CD4-positive, alpha-beta T cell treated with Interferon alpha-2 for 1 hour (primary cell): ENCODE data around the gene TMEM120A.

Experiments
- DNase-seq, 2 donors: peaks; one replicate each; pipeline ENCODE4 v3.0.0-alpha.2; 2020 to 2022

Gene TMEM120A

DNA sequence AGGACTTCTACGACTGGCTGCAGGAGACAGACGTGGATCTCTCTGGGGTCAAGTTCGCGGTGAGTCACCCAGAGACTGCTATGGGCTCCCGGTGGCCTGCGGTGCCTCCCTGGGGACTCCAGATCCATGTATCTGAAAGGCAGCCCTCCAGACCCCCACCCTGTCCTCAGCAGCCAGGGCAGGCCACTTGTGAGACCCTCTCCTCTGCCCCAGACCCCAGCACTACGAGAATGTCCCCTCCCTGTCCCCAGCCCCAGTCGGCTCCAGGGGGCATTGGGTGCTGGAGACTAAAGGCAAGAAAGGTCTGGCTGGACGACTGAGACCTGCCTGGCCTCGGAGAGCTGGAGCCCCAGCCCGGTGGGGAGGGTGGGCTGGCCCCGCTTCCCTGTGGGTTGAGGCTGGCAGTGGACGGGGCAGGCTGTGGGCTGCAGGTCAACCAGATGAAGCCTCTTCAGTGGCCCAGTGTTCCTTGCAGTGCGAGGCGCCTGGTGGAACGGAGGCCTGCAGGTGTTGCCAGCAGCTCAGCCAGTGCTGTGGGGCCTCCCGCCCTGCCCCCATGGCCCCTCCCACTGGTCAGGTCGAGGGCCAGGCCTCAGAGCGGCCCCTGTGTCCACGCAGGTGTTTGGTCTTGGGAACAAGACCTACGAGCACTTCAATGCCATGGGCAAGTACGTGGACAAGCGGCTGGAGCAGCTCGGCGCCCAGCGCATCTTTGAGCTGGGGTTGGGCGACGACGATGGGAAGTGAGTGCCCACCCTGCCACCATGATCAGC lies 13.8 kb downstream of the TMEM120A start:
- DNase-seq = no peak

DNA sequence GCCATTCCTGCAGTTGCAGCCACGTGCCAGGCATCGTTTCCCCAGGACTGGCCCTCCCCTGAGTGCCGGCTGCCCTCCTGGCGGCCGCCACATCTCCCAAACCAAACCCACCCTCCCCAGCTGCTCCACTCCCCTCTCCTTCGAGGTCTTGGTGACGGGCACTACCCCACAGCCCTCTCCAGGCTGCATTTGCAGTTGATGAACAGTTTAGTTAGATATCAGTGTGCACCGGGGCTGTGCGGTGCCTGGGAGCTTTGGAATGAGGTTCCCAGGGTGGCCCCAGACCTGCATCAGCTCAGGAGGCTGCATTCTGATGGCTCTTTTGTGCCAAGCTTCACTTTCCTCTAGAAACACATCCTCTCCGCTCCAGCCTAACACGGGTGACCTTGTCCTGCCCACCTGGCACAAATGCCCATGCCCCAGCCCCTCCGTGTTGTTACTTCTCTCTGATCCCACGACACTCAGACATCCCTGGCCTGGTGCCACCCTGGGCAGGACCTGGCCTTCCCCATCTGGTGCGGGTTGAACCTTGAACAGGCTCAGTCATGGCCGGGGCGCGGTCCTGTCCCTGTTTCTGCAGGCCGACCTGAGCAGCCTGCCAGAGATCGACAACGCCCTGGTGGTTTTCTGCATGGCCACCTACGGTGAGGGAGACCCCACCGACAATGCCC lies 14.5 kb downstream of the TMEM120A start:
- DNase-seq = no peak

DNA sequence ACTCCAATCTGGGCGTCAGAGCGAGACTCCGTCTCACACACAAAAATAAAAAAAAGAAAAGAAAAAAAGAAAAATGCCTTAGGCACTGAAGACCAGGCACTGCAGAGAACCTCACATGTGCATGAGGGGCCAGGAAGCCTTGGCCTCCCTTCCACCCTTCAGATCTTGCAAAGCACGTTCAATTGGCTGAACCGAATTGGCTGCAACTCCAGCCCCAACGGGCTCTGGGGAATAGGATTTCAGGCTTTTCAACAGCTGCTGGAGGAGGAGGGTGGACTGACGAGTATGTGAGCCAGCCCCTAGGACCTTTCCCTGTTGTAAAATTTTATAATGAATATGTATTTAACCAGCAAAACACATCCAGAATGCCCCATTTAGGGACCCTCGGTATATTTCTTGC lies 16.7 kb downstream of the TMEM120A start:
- DNase-seq = no peak

DNA sequence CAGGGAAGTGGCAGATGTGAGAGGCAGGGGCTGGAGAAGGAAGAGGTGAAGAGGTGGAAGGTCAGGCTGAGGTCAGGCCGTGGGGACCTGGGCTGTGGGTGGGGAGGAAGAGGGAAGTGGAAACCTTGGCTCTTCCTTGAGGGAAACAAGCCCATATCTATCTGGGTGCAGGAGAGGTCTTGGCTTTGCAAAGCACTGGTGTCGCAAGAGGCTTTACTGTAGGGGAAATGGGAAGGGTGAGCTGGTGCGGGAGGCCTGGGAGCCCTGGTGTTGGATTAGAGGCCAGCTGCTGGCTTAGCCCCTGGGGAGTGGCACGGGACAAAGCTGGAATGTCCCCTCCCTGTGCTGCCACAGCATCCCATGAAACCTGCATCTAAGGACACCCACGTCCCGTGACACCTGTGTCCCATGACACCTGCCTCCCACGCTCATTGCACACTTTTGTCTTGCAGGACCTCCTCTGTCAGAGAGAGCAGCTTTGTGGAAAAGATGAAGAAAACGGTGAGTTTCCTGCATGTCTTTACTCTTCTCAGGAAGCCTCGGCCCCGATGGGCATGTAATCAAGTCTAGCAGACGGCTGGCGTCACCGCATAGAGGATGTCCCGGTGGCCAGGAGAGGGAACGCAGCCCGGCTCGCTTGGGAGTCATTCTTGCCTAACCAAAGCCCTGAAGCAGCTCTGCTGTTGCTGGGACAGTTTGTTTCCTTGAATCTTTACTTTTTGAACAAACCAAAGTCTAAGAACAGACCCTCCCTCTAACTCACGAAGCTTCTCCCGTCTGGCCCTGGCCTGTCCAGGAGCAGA lies 22.2 kb downstream of the TMEM120A start:
- DNase-seq = no peak

DNA sequence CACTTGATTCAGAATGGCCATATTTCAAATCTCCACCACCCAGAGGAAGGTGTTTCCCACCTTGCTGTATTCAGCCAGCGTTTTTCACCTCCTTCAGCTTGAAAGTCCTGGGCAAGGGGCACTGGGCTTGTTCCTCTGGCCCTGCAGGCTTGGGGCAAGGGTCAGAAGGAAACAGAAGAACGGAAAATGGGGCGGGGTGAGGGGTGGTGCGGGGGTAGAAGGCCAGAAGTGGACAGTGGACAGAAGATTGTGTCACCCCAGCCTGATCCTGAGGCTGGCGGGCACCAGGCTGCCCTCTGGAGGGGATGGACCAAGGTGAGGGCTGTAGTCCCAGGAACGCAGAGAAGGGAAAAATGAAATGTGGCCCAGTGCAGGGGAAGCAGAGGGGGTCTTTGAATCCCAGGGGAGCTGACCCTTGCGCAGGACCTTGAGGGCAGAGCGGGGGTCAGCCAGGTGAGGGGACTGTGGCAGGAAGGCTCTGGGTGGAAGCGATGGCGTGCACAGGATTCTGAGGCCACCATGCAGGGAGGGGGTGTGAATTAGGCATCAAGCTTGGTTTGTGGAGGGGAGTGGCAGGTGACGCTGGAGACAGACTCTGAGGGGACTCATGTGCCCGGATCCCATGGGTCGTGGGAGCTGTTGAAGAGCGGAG lies 23.0 kb downstream of the TMEM120A start:
- no peak for DNase-seq

DNA sequence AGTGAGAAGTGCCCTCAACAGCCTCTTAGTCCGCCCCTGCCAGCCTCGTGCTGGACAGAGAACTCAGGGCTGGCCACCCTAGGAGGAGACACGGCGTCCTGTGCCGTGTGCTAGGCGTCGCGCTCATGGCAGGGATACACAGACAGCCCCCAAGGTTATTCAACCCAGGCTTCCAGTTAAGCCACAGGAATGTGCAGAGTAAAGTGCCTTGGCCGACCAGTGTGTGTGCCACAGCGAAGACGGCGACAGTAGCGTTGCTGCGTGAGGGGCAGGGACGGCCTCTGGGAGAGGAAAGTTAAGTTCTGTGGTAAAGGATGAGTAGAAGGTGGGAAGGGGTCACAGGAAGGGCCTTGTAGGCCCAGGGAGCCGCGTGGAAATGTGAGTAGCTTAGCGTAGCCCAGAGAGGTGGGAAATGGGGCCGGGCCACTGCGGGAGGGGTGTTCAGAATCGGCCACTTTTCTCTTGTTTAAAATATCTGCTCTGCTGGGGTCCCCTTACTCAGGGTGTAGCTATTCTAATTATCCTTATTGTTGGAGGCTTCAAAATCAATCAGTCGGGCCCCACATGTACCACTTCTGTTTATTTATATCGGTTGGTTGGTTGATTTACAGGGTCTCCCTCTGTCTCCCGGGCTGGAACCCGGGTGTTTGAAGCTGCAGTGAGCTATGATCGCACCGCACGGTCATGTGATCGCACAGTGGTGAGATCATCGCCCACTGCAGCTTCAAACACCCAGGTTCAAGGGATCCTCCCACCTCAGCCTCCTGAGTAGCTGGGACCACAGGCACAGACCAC lies 24.5 kb downstream of the TMEM120A start:
- DNase-seq = no peak

DNA sequence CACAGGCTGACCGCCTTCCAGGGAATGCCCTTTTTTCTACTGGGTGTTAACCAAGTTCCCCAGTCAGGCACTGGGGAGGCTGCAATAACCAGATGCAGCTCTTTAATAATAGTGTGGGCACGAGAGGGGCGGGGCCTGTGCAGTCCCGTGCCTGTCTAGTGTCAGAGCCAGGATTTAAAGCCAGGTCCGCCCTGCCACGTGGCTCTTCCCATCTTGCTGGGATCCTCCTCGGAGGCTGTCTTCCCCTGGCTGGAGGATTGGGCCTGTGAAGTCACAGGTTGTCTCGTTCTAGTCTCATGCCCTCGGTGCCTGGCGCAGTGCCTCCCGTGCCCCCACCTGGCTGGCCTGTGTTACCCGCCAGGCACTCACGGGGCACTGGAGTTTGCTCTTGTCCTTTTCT lies 25.2 kb downstream of the TMEM120A start:
- no peak for DNase-seq

DNA sequence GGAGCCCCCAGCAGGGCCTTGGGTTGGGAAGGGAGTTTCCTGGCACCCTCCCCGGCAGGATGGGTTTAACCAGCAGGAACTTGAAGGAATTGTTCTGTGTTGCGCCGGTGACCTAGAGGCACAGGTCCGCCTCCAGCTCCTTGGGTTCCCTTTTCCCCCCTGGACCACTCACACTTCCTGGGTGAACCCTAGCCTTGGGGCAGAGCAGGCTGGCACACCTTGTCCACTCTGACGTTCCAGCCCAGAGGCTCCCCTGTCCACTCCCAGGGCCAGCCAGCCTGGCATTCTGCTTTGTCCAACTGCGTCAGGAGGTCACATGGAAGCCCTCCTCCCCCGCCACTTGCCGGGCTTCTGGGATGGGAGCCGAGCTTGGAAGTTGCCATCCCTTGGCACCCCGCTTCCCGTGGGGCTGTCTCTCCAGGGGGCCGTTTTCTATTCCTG lies 25.8 kb downstream of the TMEM120A start:
- no peak for DNase-seq

DNA sequence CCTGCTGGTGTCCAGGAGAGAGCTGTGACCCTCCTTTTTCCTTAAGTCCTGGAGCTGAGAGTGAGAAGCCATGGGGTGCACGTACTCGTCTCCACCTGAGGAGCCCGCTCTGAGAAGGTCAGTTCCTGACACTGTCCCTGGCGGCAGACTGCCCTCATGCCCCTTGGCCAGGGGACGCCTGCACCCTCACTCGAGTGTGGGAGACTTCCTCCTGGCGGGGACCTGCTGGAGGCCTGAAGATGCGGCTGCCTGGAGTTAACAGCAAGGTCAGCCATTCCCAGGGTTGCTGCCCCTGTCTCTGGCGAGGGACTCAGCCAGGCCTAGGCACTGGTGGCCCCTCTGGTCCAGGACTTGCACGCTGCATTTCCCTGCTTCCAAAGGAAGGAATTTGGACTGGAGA lies 26.4 kb downstream of the TMEM120A start:
- DNase-seq = no peak

DNA sequence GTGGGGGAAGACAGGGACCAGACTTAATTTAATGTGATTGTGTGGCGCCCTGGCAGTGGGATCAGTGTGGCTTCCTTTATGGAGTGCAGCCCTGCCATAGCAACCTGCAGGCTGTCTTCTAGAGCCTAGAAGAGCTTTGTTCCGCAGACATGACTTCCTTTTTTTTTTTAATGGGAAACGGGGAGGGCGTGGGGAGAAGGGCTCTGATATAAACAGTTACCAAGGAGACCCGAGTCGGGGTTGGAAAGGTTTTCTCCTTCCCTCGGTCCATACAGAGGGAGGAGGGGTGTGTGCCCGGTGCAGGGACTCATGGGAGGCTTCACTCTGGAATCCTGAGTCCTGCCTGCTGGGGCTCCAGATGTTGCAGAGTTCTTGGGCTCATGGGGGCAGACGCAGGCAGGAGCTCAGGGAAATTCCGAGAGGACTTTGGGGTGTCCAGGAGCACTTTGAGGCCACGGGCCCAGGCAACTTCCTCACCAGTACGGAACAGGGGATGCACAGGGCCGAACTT lies 26.9 kb downstream of the TMEM120A start:
- DNase-seq = no peak

DNA sequence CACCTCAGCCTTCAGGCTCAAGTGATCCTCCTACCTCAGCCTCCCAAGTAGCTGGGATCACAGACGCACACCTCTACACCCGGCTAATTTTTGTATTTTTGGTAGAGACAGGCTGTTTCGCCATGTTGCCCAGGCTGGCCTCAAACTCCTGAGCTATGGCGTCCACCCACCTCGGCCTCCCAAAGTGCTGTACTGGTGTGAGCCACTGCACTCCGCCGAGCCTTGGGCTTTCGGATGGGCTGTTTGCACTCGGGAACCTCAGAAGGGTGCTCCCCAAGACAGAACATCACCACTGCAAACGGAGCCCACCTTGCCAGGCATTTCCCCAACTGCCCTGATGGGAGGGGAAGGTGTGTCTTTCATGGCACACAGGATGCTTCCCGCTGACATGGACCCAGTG lies 27.3 kb downstream of the TMEM120A start:
- no peak for DNase-seq

DNA sequence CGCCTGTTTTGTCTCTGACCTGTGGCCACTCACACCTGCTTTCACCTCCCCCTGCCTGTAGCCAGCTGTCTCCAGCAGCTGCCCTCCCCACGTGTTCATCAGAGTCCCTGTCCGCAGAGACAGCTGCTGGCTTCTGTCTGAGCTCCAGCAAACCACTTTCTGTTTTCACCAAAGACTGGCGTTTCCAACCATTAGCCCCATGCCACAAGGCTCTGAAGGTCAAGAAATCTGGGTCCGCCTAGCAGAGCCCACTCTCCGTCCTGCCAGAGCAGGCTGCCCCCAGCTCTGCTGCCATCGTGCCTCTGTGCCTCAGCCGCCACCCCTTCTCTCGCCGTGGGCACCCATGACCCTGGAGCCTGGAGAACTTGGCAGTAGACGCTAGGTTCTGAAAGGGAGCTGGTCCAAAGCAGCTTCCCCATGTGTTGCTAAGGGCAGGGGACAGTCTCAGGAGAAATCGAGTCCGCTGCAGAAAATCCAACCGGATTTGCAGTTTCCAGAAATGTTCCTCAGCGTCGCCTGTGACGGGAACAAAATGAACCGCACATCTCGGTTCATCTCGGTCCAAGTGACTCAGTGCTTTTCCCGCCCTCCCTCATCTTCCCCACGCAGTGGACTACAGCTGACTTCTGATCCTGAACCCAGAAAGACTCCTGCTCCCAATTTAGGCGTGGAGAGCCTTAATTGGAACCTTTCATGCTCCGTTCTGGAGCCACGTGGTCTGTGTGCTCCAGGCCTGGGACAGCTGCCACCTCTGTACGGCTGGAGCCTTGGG lies 28.0 kb downstream of the TMEM120A start:
- DNase-seq = no peak

DNA sequence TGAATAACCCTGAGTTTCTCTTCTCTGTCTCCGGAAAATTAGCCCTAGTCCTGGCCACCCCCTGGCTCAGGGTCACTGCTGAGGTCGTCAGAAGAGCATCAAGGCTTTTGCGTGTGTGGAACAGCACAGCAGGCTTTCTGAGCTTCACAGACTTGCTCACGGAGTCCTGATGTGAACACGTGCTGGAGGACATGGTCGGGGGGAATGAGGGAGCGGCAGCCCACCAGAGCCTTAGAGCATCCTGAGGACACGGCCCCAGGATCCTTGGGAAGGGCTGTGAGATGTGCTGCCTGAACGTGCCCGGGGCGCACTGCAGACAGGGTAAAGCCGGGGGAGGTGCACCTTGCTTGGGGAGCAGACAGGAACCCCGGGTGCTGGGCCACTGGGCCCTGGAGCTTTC lies 28.8 kb downstream of the TMEM120A start:
- no peak for DNase-seq

DNA sequence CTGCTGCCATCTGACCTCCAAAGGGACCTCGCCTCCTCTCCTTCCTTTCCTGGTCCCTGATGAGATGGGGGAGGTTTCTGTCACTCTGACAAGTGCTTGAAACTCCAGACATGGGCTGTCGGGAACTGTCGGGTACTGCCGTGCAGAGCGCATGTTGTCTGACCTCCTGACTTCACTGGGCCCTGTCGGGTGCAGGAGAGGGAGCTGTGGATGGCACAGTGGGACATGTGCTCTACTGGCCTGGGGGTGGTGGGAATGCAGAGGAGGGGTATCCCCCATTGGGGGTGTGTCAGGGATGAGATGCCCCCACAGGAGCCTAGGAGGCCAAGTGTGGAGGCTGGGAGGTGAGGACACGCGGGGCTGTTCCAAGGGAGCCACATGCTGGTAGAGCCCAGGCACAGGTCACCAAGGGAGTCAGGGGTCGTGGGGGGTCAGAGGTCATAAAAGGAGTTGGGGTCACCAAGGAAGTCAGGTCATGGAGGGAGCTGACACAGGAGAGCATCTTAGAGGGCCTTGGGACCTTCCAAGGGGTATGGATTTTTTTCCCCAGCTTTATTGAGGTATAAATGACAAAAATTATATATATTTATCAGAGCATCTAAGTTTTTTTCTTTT lies 30.9 kb downstream of the TMEM120A start:
- no peak for DNase-seq

DNA sequence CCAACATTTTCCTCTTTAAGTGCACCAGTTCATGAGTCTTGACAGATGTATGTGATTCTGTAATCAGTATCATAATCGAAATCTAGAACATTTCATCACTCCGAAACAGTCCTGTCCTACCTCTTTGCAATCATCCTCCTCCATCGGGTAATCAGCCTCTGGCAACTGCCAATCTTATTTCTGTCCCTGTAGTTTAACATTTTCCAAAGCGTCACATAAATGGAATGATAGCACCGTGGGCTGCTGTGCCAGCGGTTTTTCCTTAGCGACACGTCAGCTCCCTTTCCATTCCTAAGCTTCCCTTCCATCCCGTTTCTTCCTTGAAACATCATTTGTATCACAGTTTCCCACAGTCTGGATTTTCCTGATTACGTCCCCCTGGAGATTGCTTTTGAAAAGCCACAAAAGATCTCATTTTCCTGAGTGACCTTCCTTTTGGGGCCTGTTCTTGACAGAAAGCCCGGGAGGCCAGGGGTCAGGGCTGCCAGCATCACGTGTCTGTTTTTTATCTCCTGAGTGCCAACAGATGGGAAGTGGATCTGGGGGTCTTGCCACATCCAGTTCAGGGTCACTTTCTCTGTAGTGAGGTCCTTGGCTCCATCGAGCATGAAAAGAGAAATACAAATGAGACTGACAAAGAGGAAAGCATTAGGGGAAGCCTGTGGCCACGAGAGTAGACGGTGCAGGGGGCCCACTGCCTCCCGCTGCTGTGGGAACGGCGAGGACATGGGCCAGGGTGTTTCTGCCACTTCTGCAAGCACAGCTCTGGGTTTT lies 31.6 kb downstream of the TMEM120A start:
- no peak for DNase-seq

DNA sequence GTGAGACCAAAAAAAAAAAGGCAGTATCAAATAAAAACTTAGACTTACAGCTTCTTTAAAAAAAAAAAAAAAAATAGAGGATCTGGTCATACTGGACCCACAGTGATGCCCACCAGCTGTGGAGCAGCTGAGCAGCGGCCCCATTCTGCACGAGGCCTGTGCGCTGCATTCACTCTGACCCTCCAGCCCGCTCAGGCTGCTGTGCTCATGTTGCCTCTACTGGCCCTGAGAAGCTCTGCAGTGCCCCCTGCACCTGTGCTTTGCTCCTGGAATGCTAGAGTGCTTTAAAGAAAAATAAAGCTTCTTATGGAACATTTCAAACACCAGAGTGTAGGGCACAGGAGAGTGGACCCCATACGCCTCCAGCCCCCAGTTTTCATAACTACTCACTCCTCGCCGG lies 33.2 kb downstream of the TMEM120A start:
- DNase-seq = no peak

DNA sequence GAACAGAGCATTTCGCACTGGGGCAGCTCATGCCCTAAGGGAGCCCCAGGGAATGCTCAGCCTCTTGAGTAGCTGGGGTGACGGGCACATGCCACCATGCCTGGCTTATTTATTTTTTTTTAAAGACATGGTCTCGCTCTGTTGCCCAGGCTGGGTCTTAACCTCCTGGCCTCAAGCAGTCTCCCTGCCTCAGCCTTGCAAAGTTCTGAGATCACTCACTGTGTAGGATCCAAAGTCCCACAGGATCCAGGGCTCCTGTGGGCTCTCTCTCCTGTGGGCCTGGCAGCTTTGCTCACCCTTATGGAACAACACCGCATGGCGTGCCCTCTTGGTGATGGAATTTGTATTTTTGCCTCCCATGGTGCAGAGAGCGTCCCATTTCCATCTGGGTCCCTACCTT lies 34.0 kb downstream of the TMEM120A start:
- DNase-seq = no peak

DNA sequence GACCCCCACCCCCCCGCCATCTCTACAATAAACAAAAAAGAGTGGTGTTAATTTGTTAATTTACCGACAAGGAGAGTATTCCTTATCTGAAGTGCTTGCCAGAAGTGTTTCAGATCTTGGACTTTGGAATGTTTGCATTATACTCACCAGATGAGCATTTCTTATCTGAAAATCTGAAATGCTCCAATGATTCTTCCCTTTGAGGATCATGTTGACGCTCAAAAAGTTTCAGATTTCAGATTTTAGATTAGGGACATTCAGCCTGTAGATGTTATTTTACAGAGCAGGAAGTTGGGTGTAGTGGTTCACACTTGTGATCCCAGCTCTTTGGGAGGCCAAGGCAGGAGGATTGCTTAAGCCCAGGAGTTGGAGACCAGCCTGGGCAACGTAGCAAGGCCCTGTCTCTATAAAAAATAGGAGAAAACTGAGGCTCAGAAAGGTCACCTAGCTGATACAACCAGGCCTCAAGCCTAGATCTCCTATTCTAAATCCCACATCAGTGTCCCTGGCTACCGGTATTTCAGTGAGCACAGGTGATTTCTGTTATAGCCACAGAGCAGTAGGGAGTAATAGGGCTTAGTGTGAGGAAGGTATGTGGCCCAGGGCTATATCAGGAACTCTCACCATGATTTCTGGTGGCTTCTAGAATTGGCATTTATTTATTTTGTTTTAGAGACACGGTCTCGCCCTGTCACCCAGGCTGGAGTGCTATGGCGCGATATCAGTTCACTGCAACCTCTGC lies 35.4 kb downstream of the TMEM120A start:
- DNase-seq = no peak

DNA sequence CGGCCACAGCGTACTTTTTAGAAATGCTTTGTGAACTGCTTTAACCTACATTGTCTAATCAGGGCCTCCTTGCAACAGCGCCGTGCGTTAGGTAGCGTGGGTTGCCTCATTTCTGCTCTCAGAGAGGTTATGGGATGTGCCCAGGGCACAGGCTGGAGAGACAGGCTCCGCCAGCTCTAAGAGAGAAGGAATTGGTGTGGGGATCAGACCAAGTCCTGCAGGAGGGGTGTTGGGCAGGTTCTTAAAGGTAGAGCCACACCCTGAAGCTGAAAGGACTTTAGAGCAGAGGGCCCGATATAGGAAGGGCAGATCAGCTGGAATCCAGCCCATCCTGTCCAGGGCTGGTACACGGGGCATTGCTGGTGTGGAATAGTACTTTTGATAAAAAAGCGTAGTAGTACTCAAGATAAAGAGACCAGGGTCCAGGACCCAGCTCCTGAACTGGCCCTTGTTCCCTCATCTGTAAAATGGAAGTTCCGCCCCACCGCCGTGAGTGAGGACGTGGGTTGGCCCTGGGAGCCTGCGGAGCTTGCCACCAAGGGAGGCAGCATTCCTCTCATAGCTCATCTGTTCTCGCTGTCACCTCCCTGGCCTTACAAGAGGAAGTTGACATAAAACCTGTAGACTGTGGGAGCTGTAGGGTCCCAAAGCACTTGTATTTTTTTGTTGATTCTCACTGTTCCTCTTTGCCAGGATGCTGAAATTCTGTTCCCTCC lies 37.2 kb downstream of the TMEM120A start:
- no peak for DNase-seq
